B cell (primary cell): ENCODE results near the gene PODN. TPM values are rescaled to one million over a fixed set of nuclear protein-coding genes. Genes with fewer than 3 reads are reported as not detected.

ENCODE experiments used
- ATAC-seq: fragments of 200-7000 bp; cut with Tn5 transposase; one replicate; pipeline ENCODE4 v1.10.0; 2021; ENCODE audit warnings: low read depth, mild to moderate bottlenecking, moderate number of reproducible peaks, moderate library complexity
- CTCF ChIA-PET: fragments of 350-600 bp; sonication (Branson Sonifier 250); formaldehyde crosslinking; loops from one replicate; lab custom pipeline; 2021; ENCODE audit warnings: antibody characterized with exemption, inconsistent platforms; lab: Charles Lee
- POLR2A ChIA-PET: fragments of 350-600 bp; sonication (Branson Sonifier 250); formaldehyde crosslinking; loops from one replicate; lab custom pipeline; 2021; ENCODE audit warnings: antibody characterized with exemption; lab: Charles Lee
- DNase-seq: peaks from one replicate; pipeline ENCODE4 v3.0.0; 2013
- H2AFZ ChIP-seq: 2 replicates; pipeline ENCODE4 v1.6.1; 2012; ENCODE audit warnings: mild to moderate bottlenecking, low read depth, low read length; ENCODE audit not compliant: insufficient read depth, poor library complexity, severe bottlenecking
- H3K27ac ChIP-seq, 2 donors: 1 replicate in 1 of 2; 2 replicates in 1 of 2; pipeline ENCODE4 v1.5.1; 2012 to 2013; ENCODE audit warnings: low read length in 2 of 2, mild to moderate bottlenecking in 2 of 2, moderate library complexity in 1 of 2
- H3K27me3 ChIP-seq, 4 experiments: fragments of 200-600 bp in 1 of 4; sonication (generic) in 1 of 4; replicated peaks in 1 of 4; 1 replicate in 2 of 4; 2 replicates in 2 of 4; pipeline versions ENCODE4 v1.6.1 to v1.7.0; 2013 to 2016; ENCODE audit warnings: low read length in 3 of 4, mild to moderate bottlenecking in 2 of 4, mixed read lengths in 1 of 4, moderate library complexity in 1 of 4; ENCODE audit not compliant: insufficient read depth in 4 of 4, control insufficient read depth in 3 of 4; ENCODE audit errors: control extremely low read depth in 1 of 4
- H3K36me3 ChIP-seq, 2 experiments: replicated peaks in 1 of 2; 1 replicate in 1 of 2; 2 replicates in 1 of 2; pipeline versions ENCODE4 v1.6.1 to v1.7.1; 2013; ENCODE audit warnings: low read length in 1 of 2; ENCODE audit not compliant: insufficient read depth in 2 of 2, control insufficient read depth in 1 of 2; ENCODE audit errors: control extremely low read depth in 1 of 2, extremely low read depth in 1 of 2
- H3K4me1 ChIP-seq, 2 donors: fragments of 200-600 bp in 1 of 2; sonication (generic) in 1 of 2; 1 replicate in 1 of 2; 2 replicates in 1 of 2; pipeline versions ENCODE4 v1.5.1 to v1.6.1; 2013 to 2017; ENCODE audit warnings: low read length in 2 of 2; ENCODE audit not compliant: control insufficient read depth in 2 of 2, insufficient read depth in 2 of 2
- H3K4me2 ChIP-seq: replicated peaks from 2 replicates; pipeline ENCODE3; 2012; ENCODE audit warnings: mild to moderate bottlenecking, low read depth, low read length; ENCODE audit not compliant: poor library complexity, severe bottlenecking
- H3K4me3 ChIP-seq, 5 experiments: fragments of 200-600 bp in 1 of 5; sonication (generic) in 1 of 5; 1 replicate in 3 of 5; 2 replicates in 2 of 5; pipeline versions ENCODE4 v1.5.1 to v1.7.0; 2011 to 2016; ENCODE audit warnings: low read length in 4 of 5, mild to moderate bottlenecking in 4 of 5, low read depth in 2 of 5, control low read depth in 1 of 5, moderate library complexity in 1 of 5; ENCODE audit not compliant: insufficient read depth in 1 of 5; ENCODE audit errors: control extremely low read depth in 1 of 5, extremely low read depth in 1 of 5
- H3K79me2 ChIP-seq: fragments of 200-600 bp; sonication (generic); one replicate; pipeline ENCODE4 v1.6.0; 2016; ENCODE audit warnings: low read length; ENCODE audit not compliant: control insufficient read depth, insufficient read depth
- H3K9ac ChIP-seq: fragments of 200-600 bp; sonication (generic); 2 replicates; pipeline ENCODE4 v1.6.1; 2017; ENCODE audit warnings: mild to moderate bottlenecking, low read length, moderate library complexity
- H3K9me3 ChIP-seq, 3 donors: one replicate each; pipeline versions ENCODE4 v1.6.1 to v1.7.1; 2013; ENCODE audit warnings: low read length in 2 of 3; ENCODE audit not compliant: control insufficient read depth in 2 of 3, insufficient read depth in 1 of 3; ENCODE audit errors: control extremely low read depth in 1 of 3
- H4K20me1 ChIP-seq: 2 replicates; pipeline ENCODE4 v1.6.0; 2012; ENCODE audit warnings: mild to moderate bottlenecking, low read length; ENCODE audit not compliant: insufficient read depth, control insufficient read depth, poor library complexity, severe bottlenecking
- H3K27ac Mint-ChIP-seq: one replicate; pipeline ENCODE4 v1.8.0; 2021; ENCODE audit warnings: mixed read lengths
- H3K27me3 Mint-ChIP-seq: one replicate; pipeline ENCODE4 v1.8.0; 2021; ENCODE audit warnings: mixed read lengths
- H3K4me1 Mint-ChIP-seq: one replicate; pipeline ENCODE4 v1.8.0; 2021; ENCODE audit warnings: mixed read lengths
- H3K4me3 Mint-ChIP-seq: one replicate; pipeline ENCODE4 v1.8.0; 2021; ENCODE audit warnings: mixed read lengths
- H3K9me3 Mint-ChIP-seq: one replicate; pipeline ENCODE4 v1.8.0; 2022; ENCODE audit warnings: mixed read lengths; ENCODE audit not compliant: insufficient read depth
- EZH2 ChIP-seq: IDR thresholded peaks from 2 replicates; pipeline ENCODE4 v1.6.1; 2012; ENCODE audit warnings: borderline replicate concordance, low read depth, mild to moderate bottlenecking, moderate library complexity, low read length; ENCODE audit not compliant: insufficient read depth, poor library complexity, severe bottlenecking
- WGBS: methylation state at CpG from one replicate; pipeline ENCODE4 v1.1.5; 2013; ENCODE audit warnings: missing lambda C conversion rate; ENCODE audit not compliant: insufficient coverage; 5-methylcytosine and 5-hydroxymethylcytosine counted together
- intact Hi-C: fragments of 100-400 bp; cut with micrococcal nuclease; formaldehyde crosslinking; loops from one replicate; pipeline ENCODE4 v1.10.0; 2022
- polyA minus RNA-seq: library from RNA; depleted of rRNA, polyadenylated mRNA; stranded (reverse); fragments of >200 nt; gene quantifications from 2 replicates; pipeline ENCODE4 v1.2.3, GENCODE V29; 2012
- polyA plus RNA-seq: library from polyadenylated mRNA; depleted of rRNA; stranded (reverse); fragments of >200 nt; gene quantifications from 2 replicates; pipeline ENCODE4 v1.2.3, GENCODE V29; 2012
- total RNA-seq, 2 donors: library from RNA; stranded (reverse); fragments of 120-200 nt in 1 of 2; gene quantifications; 1 replicate in 1 of 2; 2 replicates in 1 of 2; pipeline versions ENCODE4 v1.2.3 to v1.2.4, GENCODE V29; 2013 to 2022
- TF ChIP-seq, protein P1 (sequence below): fragments of 200-600 bp; IDR thresholded peaks from one replicate; pipeline ENCODE4 v1.8.0; 2022; ENCODE audit warnings: antibody characterized with exemption, mild to moderate bottlenecking

PODN gene, protein sequence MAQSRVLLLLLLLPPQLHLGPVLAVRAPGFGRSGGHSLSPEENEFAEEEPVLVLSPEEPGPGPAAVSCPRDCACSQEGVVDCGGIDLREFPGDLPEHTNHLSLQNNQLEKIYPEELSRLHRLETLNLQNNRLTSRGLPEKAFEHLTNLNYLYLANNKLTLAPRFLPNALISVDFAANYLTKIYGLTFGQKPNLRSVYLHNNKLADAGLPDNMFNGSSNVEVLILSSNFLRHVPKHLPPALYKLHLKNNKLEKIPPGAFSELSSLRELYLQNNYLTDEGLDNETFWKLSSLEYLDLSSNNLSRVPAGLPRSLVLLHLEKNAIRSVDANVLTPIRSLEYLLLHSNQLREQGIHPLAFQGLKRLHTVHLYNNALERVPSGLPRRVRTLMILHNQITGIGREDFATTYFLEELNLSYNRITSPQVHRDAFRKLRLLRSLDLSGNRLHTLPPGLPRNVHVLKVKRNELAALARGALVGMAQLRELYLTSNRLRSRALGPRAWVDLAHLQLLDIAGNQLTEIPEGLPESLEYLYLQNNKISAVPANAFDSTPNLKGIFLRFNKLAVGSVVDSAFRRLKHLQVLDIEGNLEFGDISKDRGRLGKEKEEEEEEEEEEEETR
- not detected in 2 replicates for total RNA-seq
- total RNA-seq (2013), result 0.14 TPM
- polyA plus RNA-seq, result not detected in 2 replicates
- 0.09 TPM in 1 of 2 replicates, not detected in the other for polyA minus RNA-seq

DNA sequence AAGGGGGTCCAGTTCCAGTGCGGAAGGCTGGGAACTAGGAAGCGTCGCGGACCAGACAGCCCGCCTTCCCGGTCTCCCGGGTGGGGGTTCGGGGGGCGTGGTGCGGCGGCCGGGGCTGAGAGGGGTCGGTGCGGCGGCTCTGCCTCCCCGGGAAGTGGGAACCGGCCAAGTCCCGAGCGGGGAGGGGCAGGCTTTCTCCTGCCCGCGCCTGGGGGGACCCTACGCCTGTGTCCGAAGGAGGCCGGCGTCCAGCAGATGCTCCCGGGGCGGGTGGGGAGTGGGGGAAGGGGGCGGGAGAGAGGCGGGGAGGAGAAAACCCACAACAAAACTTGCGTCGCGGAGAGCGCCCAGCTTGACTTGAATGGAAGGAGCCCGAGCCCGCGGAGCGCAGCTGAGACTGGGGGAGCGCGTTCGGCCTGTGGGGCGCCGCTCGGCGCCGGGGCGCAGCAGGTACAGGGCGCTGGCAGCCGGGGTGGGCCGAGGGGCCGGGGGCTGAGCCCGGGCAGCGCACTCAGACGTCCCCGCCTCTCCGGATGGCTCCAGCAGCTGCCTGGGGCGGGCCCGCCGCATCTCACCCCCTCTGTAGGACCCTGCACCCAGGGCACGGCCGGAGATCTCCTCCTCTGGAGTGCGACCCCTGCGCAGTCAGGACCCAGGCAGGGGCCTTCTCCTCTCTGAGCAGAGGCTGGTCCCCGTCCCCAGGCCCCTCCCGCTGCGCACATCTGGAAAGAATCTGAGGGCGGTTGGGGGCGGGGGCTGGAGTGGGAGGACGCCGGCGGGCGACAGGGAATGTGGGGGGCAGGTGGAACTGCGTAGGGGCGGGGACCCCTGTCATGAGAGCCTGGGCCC lies at the start of gene PODN:
TSS of gene PODN (plus strand) at position 355 of the 849 bp plus-strand sequence. CDS start 7,643 bp downstream, outside the sequence.
- intact Hi-C loops, result no loop called here
- POLR2A ChIA-PET, result no interaction called here
- Mint-ChIP-seq H3K4me1 (peaks cover 8% of the 10 kb centered on the region), H3K27ac (no peak within 1 kb of the TSS), H3K9me3 (no peaks in the 10 kb centered on the region), H3K27me3 (peaks cover 42% of the 10 kb centered on the region), H3K4me3 (peak within 1 kb of the TSS; percentile 49)
- Histone ChIP-seq H3K4me3 (no peak within 1 kb of the TSS), H3K4me2 (peak within 1 kb of the TSS; percentile 52), H4K20me1 (no peaks in the 10 kb centered on the region), H3K27ac (no peak within 1 kb of the TSS), H3K27me3 (peaks cover 0 to 46% (median 13%) of the 10 kb centered on the region in 4 experiments), H3K36me3 (no peaks in the 10 kb centered on the region), H3K9ac (no peak within 1 kb of the TSS), H2AFZ (no peak within 1 kb of the TSS), H3K9me3 (no peaks in the 10 kb centered on the region), H3K4me1 (peaks cover 9 to 13% of the 10 kb centered on the region in 2 donors), H3K79me2 (no peaks in the 10 kb centered on the region)
- 3% methylated on average over 56 of the region's 73 CpGs for WGBS
- ATAC-seq (no peak), DNase-seq (no peak)
- CTCF ChIA-PET, result no interaction called here
- no peak for TF ChIP-seq EZH2
- TF ChIP-seq, protein P1, sequence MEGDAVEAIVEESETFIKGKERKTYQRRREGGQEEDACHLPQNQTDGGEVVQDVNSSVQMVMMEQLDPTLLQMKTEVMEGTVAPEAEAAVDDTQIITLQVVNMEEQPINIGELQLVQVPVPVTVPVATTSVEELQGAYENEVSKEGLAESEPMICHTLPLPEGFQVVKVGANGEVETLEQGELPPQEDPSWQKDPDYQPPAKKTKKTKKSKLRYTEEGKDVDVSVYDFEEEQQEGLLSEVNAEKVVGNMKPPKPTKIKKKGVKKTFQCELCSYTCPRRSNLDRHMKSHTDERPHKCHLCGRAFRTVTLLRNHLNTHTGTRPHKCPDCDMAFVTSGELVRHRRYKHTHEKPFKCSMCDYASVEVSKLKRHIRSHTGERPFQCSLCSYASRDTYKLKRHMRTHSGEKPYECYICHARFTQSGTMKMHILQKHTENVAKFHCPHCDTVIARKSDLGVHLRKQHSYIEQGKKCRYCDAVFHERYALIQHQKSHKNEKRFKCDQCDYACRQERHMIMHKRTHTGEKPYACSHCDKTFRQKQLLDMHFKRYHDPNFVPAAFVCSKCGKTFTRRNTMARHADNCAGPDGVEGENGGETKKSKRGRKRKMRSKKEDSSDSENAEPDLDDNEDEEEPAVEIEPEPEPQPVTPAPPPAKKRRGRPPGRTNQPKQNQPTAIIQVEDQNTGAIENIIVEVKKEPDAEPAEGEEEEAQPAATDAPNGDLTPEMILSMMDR, result no peak
